WTC11 (cell line): ENCODE data around the gene GEMIN5. TPM values are rescaled to one million over a fixed set of nuclear protein-coding genes. Genes with fewer than 3 reads are reported as not detected.

Experiments used
- ATAC-seq: fragments of 200-7000 bp; cut with Tn5 transposase; 2 replicates; pipeline ENCODE4 v1.10.0; 2021; ENCODE audit warnings: mild to moderate bottlenecking, moderate library complexity
- CTCF ChIA-PET: fragments of 300-600 bp; sonication (Branson Sonifier 250); formaldehyde crosslinking; loops from one replicate; lab custom pipeline; 2021; ENCODE audit warnings: antibody characterized with exemption; lab: Charles Lee
- POLR2A ChIA-PET: fragments of 350-600 bp; sonication (Branson Sonifier 250); formaldehyde crosslinking; loops from one replicate; lab custom pipeline; 2021; ENCODE audit warnings: antibody characterized with exemption; lab: Charles Lee
- DNase-seq: peaks from one replicate; pipeline ENCODE4 v3.0.0; 2021; ENCODE audit warnings: low spot score
- H3K27ac Mint-ChIP-seq: 2 replicates; pipeline ENCODE4 v1.8.0; 2021; ENCODE audit warnings: mixed read lengths
- H3K27me3 Mint-ChIP-seq: 2 replicates; pipeline ENCODE4 v1.8.0; 2021; ENCODE audit warnings: low read depth, mild to moderate bottlenecking, moderate library complexity, mixed read lengths
- H3K36me3 Mint-ChIP-seq: 2 replicates; pipeline ENCODE4 v1.8.0; 2021; ENCODE audit warnings: mixed read lengths
- H3K4me1 Mint-ChIP-seq: 2 replicates; pipeline ENCODE4 v1.8.0; 2022; ENCODE audit warnings: mixed read lengths
- H3K4me3 Mint-ChIP-seq: 2 replicates; pipeline ENCODE4 v1.8.0; 2021; ENCODE audit warnings: mild to moderate bottlenecking, moderate library complexity, mixed read lengths
- H3K9me3 Mint-ChIP-seq: 2 replicates; pipeline ENCODE4 v1.8.0; 2021; ENCODE audit warnings: mixed read lengths
- AR ChIP-seq: fragments of 250-450 bp; sonication (Bioruptor Pico); IDR thresholded peaks from 2 replicates; pipeline ENCODE4 v1.9.0; 2021; ENCODE audit warnings: mild to moderate bottlenecking
- CREM ChIP-seq: sonication (generic); formaldehyde crosslinking; IDR thresholded peaks from 2 replicates; pipeline ENCODE4 v1.8.1; 2022; ENCODE audit warnings: mild to moderate bottlenecking, missing genetic modification reagents, moderate library complexity
- E2F4 ChIP-seq: sonication (generic); formaldehyde crosslinking; IDR thresholded peaks from 2 replicates; pipeline ENCODE4 v1.8.1; 2022; ENCODE audit warnings: low read depth, mild to moderate bottlenecking, moderate library complexity, missing genetic modification reagents, borderline replicate concordance
- EMX1 ChIP-seq: fragments of 250-450 bp; sonication (Bioruptor Pico); IDR thresholded peaks from 2 replicates; pipeline ENCODE4 v1.8.0; 2021; ENCODE audit warnings: mild to moderate bottlenecking
- GABPB1 ChIP-seq: sonication (generic); formaldehyde crosslinking; IDR thresholded peaks from 2 replicates; pipeline ENCODE4 v1.8.1; 2023; ENCODE audit warnings: mild to moderate bottlenecking, missing genetic modification reagents
- GTF2I ChIP-seq: fragments of 250-450 bp; sonication (Bioruptor Pico); conservative IDR thresholded peaks from 2 replicates; pipeline ENCODE4 v1.4.0; 2021; ENCODE audit warnings: mild to moderate bottlenecking
- IRF2 ChIP-seq: sonication (generic); formaldehyde crosslinking; IDR thresholded peaks from 2 replicates; pipeline ENCODE4 v1.8.0; 2022; ENCODE audit warnings: low read depth, missing genetic modification reagents, borderline replicate concordance
- JAZF1 ChIP-seq: fragments of 250-450 bp; sonication (Bioruptor Pico); IDR thresholded peaks from 2 replicates; pipeline ENCODE4 v1.9.0; 2021; ENCODE audit warnings: moderate library complexity, mild to moderate bottlenecking, inconsistent platforms
- NR3C1 ChIP-seq: sonication (generic); formaldehyde crosslinking; conservative IDR thresholded peaks from 2 replicates; pipeline ENCODE4 v1.8.1; 2023; ENCODE audit warnings: low read depth, mild to moderate bottlenecking, missing genetic modification reagents
- RORB ChIP-seq: fragments of 250-450 bp; sonication (Bioruptor Pico); IDR thresholded peaks from 2 replicates; pipeline ENCODE4 v1.9.0; 2021; ENCODE audit warnings: mild to moderate bottlenecking
- SMAD3 ChIP-seq: sonication (generic); formaldehyde crosslinking; IDR thresholded peaks from 2 replicates; pipeline ENCODE4 v1.8.0; 2022; ENCODE audit warnings: missing genetic modification reagents, mild to moderate bottlenecking, borderline replicate concordance
- SOX15 ChIP-seq: fragments of 250-450 bp; sonication (Bioruptor Pico); IDR thresholded peaks from 2 replicates; pipeline ENCODE4 v1.9.0; 2021; ENCODE audit warnings: mild to moderate bottlenecking
- TEAD4 ChIP-seq: sonication (generic); formaldehyde crosslinking; IDR thresholded peaks from 2 replicates; pipeline ENCODE4 v1.8.0; 2022; ENCODE audit warnings: mild to moderate bottlenecking, missing genetic modification reagents
- USF2 ChIP-seq: sonication (generic); formaldehyde crosslinking; IDR thresholded peaks from 2 replicates; pipeline ENCODE4 v1.8.1; 2023; ENCODE audit warnings: mild to moderate bottlenecking, missing genetic modification reagents, moderate library complexity
- ZBTB21 ChIP-seq: sonication (generic); formaldehyde crosslinking; IDR thresholded peaks from 2 replicates; pipeline ENCODE4 v1.8.1; 2023; ENCODE audit warnings: mild to moderate bottlenecking, missing genetic modification reagents, borderline replicate concordance
- ZBTB43 ChIP-seq: sonication (generic); formaldehyde crosslinking; IDR thresholded peaks from 2 replicates; pipeline ENCODE4 v1.8.1; 2023; ENCODE audit warnings: mild to moderate bottlenecking, missing genetic modification reagents
- ZNF121 ChIP-seq: sonication (generic); formaldehyde crosslinking; IDR thresholded peaks from 2 replicates; pipeline ENCODE4 v1.8.0; 2023; ENCODE audit warnings: missing genetic modification reagents
- ZNF232 ChIP-seq: sonication (generic); formaldehyde crosslinking; IDR thresholded peaks from 2 replicates; pipeline ENCODE4 v1.8.0; 2022; ENCODE audit warnings: mild to moderate bottlenecking, missing genetic modification reagents
- ZNF263 ChIP-seq: sonication (generic); formaldehyde crosslinking; IDR thresholded peaks from 2 replicates; pipeline ENCODE4 v1.8.1; 2022; ENCODE audit warnings: low read depth, mild to moderate bottlenecking, moderate library complexity, missing genetic modification reagents
- ZNF416 ChIP-seq: fragments of 250-450 bp; sonication (Bioruptor Pico); IDR thresholded peaks from 2 replicates; pipeline ENCODE4 v1.9.0; 2021; ENCODE audit warnings: mild to moderate bottlenecking, inconsistent platforms
- ZNF423 ChIP-seq: fragments of 250-450 bp; sonication (Bioruptor Pico); IDR thresholded peaks from 2 replicates; pipeline ENCODE4 v2.1.2; 2022; ENCODE audit warnings: mild to moderate bottlenecking, moderate library complexity
- total RNA-seq: library from RNA; stranded (reverse); gene quantifications from 3 replicates; pipeline ENCODE4 v1.2.3, GENCODE V29; 2021
- TF ChIP-seq, protein P1 (sequence below): sonication (generic); formaldehyde crosslinking; IDR thresholded peaks from 2 replicates; pipeline ENCODE4 v1.8.0; 2022; ENCODE audit warnings: mild to moderate bottlenecking, missing genetic modification reagents

Gene GEMIN5
- total RNA-seq, 1 experiment from 2014 or later = 34.8 TPM

DNA sequence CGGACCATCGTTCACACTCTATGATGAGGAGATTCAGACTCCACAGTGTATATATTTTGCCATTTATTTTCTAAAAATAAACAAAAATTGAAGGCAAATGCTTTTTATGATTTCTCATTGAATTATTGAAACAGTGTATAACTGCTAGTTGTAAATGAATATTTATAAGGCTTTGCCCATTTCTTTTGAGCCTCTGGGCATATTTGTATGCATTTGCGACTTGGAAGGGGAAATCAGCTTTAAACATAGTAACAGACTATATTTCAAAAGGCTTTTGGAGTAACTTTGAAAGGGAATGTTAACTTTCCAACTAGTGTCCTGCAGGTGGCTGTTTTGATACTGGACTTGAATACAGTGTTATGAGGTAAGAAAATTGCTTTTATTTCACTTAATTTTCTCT lies 28.9 kb upstream of the GEMIN5 start:
- Mint-ChIP-seq H3K9me3 (no peaks in the 10 kb centered on the region), H3K36me3 (no peaks in the 10 kb centered on the region), H3K4me3 (no peak overlapping the region), H3K4me1 (no peaks in the 10 kb centered on the region), H3K27me3 (no peaks in the 10 kb centered on the region), H3K27ac (no peak overlapping the region)
- no peak for ATAC-seq
- no peak for DNase-seq
- ChIA-PET POLR2A (no interaction called here), CTCF (interaction anchor here (1.7 kb wide), 1 partner anchor 37 kb away, joined by 4 read pairs; no protein-coding TSS in a partner anchor)
- TF ChIP-seq E2F4 = no peak
- TF ChIP-seq JAZF1 (CRISPR knock-in tag) = no peak
- no peak for TF ChIP-seq ZNF416
- TF ChIP-seq ZNF423 (CRISPR knock-in tag) = no peak
- no peak for TF ChIP-seq GTF2I
- TF ChIP-seq SMAD3 (CRISPR knock-in tag) = no peak
- no peak for TF ChIP-seq ZBTB21 (CRISPR knock-in tag)
- no peak for TF ChIP-seq USF2
- no peak for TF ChIP-seq TEAD4 (CRISPR knock-in tag)
- no peak for TF ChIP-seq RORB (CRISPR knock-in tag)
- no peak for TF ChIP-seq AR (CRISPR knock-in tag)
- no peak for TF ChIP-seq CREM (CRISPR knock-in tag)
- TF ChIP-seq ZBTB43 = no peak
- TF ChIP-seq ZNF232 (CRISPR knock-in tag) = no peak
- no peak for TF ChIP-seq ZNF121
- no peak for TF ChIP-seq EMX1
- TF ChIP-seq IRF2 (CRISPR knock-in tag) = no peak
- TF ChIP-seq NR3C1 (CRISPR knock-in tag) = no peak

DNA sequence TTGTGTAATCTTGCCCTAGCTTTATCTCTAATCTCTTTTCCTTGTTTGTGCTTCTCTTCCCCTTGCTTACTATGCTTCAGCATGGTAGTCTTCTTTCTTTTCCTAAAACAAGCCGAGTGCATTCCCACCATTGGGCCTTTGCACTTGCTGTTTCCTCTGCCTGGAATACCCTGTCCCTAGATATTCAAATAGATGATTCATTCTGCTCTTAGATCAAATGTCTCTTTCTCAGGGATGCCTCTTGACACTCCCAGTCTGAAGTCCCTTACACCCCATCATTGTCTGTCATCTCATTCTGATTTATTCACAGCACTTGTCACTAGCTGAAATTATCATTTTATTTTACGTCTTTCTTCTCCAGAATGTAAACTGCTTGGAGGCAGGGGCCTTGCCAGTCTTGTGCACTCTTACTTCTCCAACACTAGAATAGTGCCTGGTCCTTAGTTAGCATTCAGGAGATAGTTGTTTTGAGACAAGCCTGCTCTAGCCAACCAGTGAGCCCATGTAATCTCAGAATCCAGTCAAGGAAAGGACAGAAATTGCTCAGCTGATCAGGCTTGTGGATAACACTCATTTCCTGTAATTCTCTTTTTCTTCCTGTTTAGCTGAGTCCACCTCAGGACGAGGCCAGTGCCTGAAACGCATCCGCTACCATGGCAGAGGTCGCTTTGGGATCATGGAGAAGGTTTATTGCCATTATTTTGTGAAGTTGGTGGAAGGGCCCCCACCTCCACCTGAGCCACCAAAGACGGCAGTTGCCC lies 28.2 kb upstream of the GEMIN5 start:
- TF ChIP-seq ZNF263 (no peak), SOX15 (no peak), GABPB1 (CRISPR knock-in tag) (no peak), CREM (CRISPR knock-in tag) (no peak)
- TF ChIP-seq, protein P1, sequence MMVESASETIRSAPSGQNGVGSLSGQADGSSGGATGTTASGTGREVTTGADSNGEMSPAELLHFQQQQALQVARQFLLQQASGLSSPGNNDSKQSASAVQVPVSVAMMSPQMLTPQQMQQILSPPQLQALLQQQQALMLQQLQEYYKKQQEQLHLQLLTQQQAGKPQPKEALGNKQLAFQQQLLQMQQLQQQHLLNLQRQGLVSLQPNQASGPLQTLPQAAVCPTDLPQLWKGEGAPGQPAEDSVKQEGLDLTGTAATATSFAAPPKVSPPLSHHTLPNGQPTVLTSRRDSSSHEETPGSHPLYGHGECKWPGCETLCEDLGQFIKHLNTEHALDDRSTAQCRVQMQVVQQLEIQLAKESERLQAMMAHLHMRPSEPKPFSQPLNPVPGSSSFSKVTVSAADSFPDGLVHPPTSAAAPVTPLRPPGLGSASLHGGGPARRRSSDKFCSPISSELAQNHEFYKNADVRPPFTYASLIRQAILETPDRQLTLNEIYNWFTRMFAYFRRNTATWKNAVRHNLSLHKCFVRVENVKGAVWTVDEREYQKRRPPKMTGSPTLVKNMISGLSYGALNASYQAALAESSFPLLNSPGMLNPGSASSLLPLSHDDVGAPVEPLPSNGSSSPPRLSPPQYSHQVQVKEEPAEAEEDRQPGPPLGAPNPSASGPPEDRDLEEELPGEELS (CRISPR knock-in tag) = no peak
- no peaks in the 10 kb centered on the region for H3K9me3 Mint-ChIP-seq
- ATAC-seq (no peak), DNase-seq (no peak)
- peak overlapping the region; percentile 2; the same call in 1 of the 2 replicates for H3K27ac Mint-ChIP-seq
- H3K4me1 Mint-ChIP-seq = no peaks in the 10 kb centered on the region
- H3K27me3 Mint-ChIP-seq = no peaks in the 10 kb centered on the region
- CTCF ChIA-PET = interaction anchor here (1.7 kb wide), 1 partner anchor 38 kb away, joined by 4 read pairs; no protein-coding TSS in a partner anchor
- POLR2A ChIA-PET = no interaction called here
- no peaks in the 10 kb centered on the region for H3K36me3 Mint-ChIP-seq
- no peak overlapping the region for H3K4me3 Mint-ChIP-seq
